HEK293 (cell line): Measurements from ENCODE around the gene SPOCK1.

ENCODE experiments used
- CTCF ChIA-PET: fragments of 350-600 bp; formaldehyde crosslinking; extraction: SDS; loops from one replicate; lab custom pipeline; 2021; ENCODE audit warnings: antibody characterized with exemption; lab: Yijun Ruan, JAX
- POLR2A ChIA-PET: fragments of 300-600 bp; formaldehyde crosslinking; extraction: SDS; loops from one replicate; lab custom pipeline; 2020; ENCODE audit warnings: antibody characterized with exemption, inconsistent platforms; lab: Yijun Ruan, JAX
- H3K27ac ChIP-seq: fragments of 200-500 bp; sonication (Bioruptor generic); 2 replicates; pipeline ENCODE4 v1.5.1; 2014; ENCODE audit warnings: low read depth, low read length, control low read depth, inconsistent platforms; ENCODE audit errors: extremely low read depth
- H3K36me3 ChIP-seq, 2 experiments: fragments of 200-500 bp in 1 of 2; sonication (Bioruptor generic) in 1 of 2; 1 replicate in 1 of 2; 2 replicates in 1 of 2; pipeline ENCODE4 v1.5.1; 2014 to 2017; ENCODE audit warnings: inconsistent platforms in 2 of 2, low read length in 2 of 2; ENCODE audit not compliant: control insufficient read depth in 2 of 2, insufficient read depth in 1 of 2
- H3K4me1 ChIP-seq: fragments of 200-500 bp; sonication (Bioruptor generic); 2 replicates; pipeline ENCODE4 v1.5.1; 2014; ENCODE audit warnings: mild to moderate bottlenecking, low read length, inconsistent platforms; ENCODE audit not compliant: control insufficient read depth, insufficient read depth
- H3K4me3 ChIP-seq: 2 replicates; pipeline ENCODE4 v1.5.1; 2011; ENCODE audit warnings: low read depth, mild to moderate bottlenecking, control low read depth, low read length, moderate library complexity
- H3K9me3 ChIP-seq: fragments of 200-500 bp; sonication (Bioruptor generic); 2 replicates; pipeline ENCODE4 v1.5.1; 2014; ENCODE audit warnings: low read depth, low read length, inconsistent platforms; ENCODE audit not compliant: control insufficient read depth, insufficient read depth
- BCL11A ChIP-seq: fragments of 450-650 bp; formaldehyde crosslinking; IDR thresholded peaks from 2 replicates; pipeline ENCODE4 v1.5.1; 2016; ENCODE audit warnings: low read depth, missing biosample characterization, missing genetic modification characterization
- EGR2 ChIP-seq: fragments of 450-650 bp; formaldehyde crosslinking; IDR thresholded peaks from 2 replicates; pipeline ENCODE4 v1.5.1; 2016; ENCODE audit warnings: low read depth, missing biosample characterization, missing genetic modification characterization
- GLIS1 ChIP-seq: fragments of 450-650 bp; formaldehyde crosslinking; IDR thresholded peaks from 2 replicates; pipeline ENCODE4 v1.5.1; 2016; ENCODE audit warnings: missing biosample characterization, missing genetic modification characterization
- GLIS2 ChIP-seq: fragments of 450-650 bp; formaldehyde crosslinking; IDR thresholded peaks from 2 replicates; pipeline ENCODE4 v1.5.1; 2016; ENCODE audit warnings: missing biosample characterization, missing genetic modification characterization
- IKZF3 ChIP-seq: fragments of 450-650 bp; IDR thresholded peaks from 2 replicates; pipeline ENCODE4 v1.5.0; 2018; ENCODE audit warnings: missing biosample characterization, mild to moderate bottlenecking, missing genetic modification characterization, moderate library complexity
- KLF8 ChIP-seq: fragments of 450-650 bp; formaldehyde crosslinking; IDR thresholded peaks from 2 replicates; pipeline ENCODE4 v1.5.1; 2016; ENCODE audit warnings: missing biosample characterization, missing genetic modification characterization
- OSR2 ChIP-seq: fragments of 450-650 bp; formaldehyde crosslinking; IDR thresholded peaks from 2 replicates; pipeline ENCODE4 v1.5.1; 2016; ENCODE audit warnings: missing biosample characterization, missing genetic modification characterization
- SP7 ChIP-seq: fragments of 450-650 bp; formaldehyde crosslinking; IDR thresholded peaks from 2 replicates; pipeline ENCODE4 v1.5.1; 2016; ENCODE audit warnings: missing biosample characterization, missing genetic modification characterization
- ZBTB17 ChIP-seq: fragments of 450-650 bp; formaldehyde crosslinking; IDR thresholded peaks from 2 replicates; pipeline ENCODE4 v1.5.1; 2016; ENCODE audit warnings: missing biosample characterization, missing genetic modification characterization
- ZFHX2 ChIP-seq: fragments of 450-650 bp; formaldehyde crosslinking; conservative IDR thresholded peaks from 2 replicates; pipeline ENCODE4 v1.5.1; 2016; ENCODE audit warnings: missing biosample characterization, missing genetic modification characterization
- ZIC2 ChIP-seq: fragments of 450-650 bp; formaldehyde crosslinking; IDR thresholded peaks from 2 replicates; pipeline ENCODE4 v1.5.1; 2016; ENCODE audit warnings: missing biosample characterization, missing genetic modification characterization
- ZNF10 ChIP-seq: fragments of 450-650 bp; formaldehyde crosslinking; IDR thresholded peaks from 2 replicates; pipeline ENCODE4 v1.5.1; 2017; ENCODE audit warnings: missing biosample characterization, missing genetic modification characterization
- ZNF114 ChIP-seq: fragments of 450-650 bp; formaldehyde crosslinking; IDR thresholded peaks from 2 replicates; pipeline ENCODE4 v1.5.0; 2017; ENCODE audit warnings: missing biosample characterization, missing genetic modification characterization
- ZNF133 ChIP-seq: fragments of 450-650 bp; formaldehyde crosslinking; IDR thresholded peaks from 2 replicates; pipeline ENCODE4 v1.5.1; 2016; ENCODE audit warnings: missing biosample characterization, missing genetic modification characterization
- ZNF2 ChIP-seq: fragments of 450-650 bp; formaldehyde crosslinking; IDR thresholded peaks from 2 replicates; pipeline ENCODE4 v1.5.1; 2016; ENCODE audit warnings: missing biosample characterization, missing genetic modification characterization
- ZNF366 ChIP-seq: fragments of 450-650 bp; formaldehyde crosslinking; conservative IDR thresholded peaks from 2 replicates; pipeline ENCODE4 v1.5.1; 2016; ENCODE audit warnings: missing biosample characterization, missing genetic modification characterization
- ZNF544 ChIP-seq: fragments of 450-650 bp; formaldehyde crosslinking; IDR thresholded peaks from 2 replicates; pipeline ENCODE4 v1.5.0; 2017; ENCODE audit warnings: missing biosample characterization, missing genetic modification characterization
- ZNF600 ChIP-seq: fragments of 450-650 bp; formaldehyde crosslinking; IDR thresholded peaks from 2 replicates; pipeline ENCODE4 v1.5.1; 2016; ENCODE audit warnings: missing biosample characterization, missing genetic modification characterization
- ZNF660 ChIP-seq: fragments of 450-650 bp; IDR thresholded peaks from 2 replicates; pipeline ENCODE4 v1.5.1; 2018; ENCODE audit warnings: missing biosample characterization, mild to moderate bottlenecking, missing genetic modification characterization
- TF ChIP-seq, protein P1 (sequence below): fragments of 450-650 bp; formaldehyde crosslinking; IDR thresholded peaks from 2 replicates; pipeline ENCODE4 v1.5.1; 2016; ENCODE audit warnings: missing biosample characterization, missing genetic modification characterization, low read depth
- TF ChIP-seq, protein P2 (sequence below): fragments of 450-650 bp; formaldehyde crosslinking; IDR thresholded peaks from 2 replicates; pipeline ENCODE4 v1.5.1; 2017; ENCODE audit warnings: missing biosample characterization, mild to moderate bottlenecking, missing genetic modification characterization, moderate library complexity
- TF ChIP-seq, protein P3 (sequence below): fragments of 450-650 bp; formaldehyde crosslinking; IDR thresholded peaks from 2 replicates; pipeline ENCODE4 v1.5.1; 2016; ENCODE audit warnings: missing biosample characterization, missing genetic modification characterization
- TF ChIP-seq, protein P4 (sequence below): fragments of 450-650 bp; formaldehyde crosslinking; IDR thresholded peaks from 2 replicates; pipeline ENCODE4 v1.5.1; 2017; ENCODE audit warnings: missing biosample characterization, missing genetic modification characterization
- TF ChIP-seq, protein P5 (sequence below): fragments of 450-650 bp; formaldehyde crosslinking; IDR thresholded peaks from 2 replicates; pipeline ENCODE4 v1.5.1; 2016; ENCODE audit warnings: missing biosample characterization, missing genetic modification characterization, borderline replicate concordance

The SPOCK1 gene

DNA sequence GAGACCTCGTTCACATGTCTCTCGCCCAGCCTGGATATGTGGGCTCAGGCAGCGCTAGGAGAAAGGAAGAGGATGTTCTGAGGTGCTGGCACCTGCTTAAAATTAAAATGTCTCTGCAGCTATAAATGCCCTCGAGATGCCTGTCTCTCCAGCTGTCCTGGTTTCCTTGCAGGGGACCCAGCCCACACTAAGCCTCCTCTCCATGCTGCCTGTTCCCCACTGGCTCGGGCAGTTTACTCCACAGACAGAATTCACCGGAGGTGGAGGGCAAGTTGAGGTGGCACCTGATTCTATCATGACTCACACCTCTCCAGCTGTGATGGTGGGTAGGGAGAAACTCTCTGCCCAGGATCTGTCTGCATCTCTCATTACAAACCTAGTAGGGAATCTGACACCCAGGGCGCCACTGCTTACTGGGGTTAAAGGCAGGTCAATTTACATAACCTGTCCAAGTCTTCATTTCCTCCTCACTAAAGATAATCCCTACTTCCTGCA lies 420.9 kb downstream of the SPOCK1 start:
- POLR2A ChIA-PET: no interaction called here
- no peak overlapping the region for H3K27ac ChIP-seq
- no peaks in the 10 kb centered on the region for H3K9me3 ChIP-seq
- peaks cover 8% of the 10 kb centered on the region for H3K4me1 ChIP-seq
- no peak overlapping the region for H3K4me3 ChIP-seq
- H3K36me3 ChIP-seq: no peaks in the 10 kb centered on the region
- CTCF ChIA-PET: interaction anchor here (1.1 to 1.5 kb wide), 3 partner anchors 11 to 146 kb away, joined by 3 read pairs; no protein-coding TSS in a partner anchor
- TF ChIP-seq KLF8 (tag by site-specific recombination) (0 out of 2 replicates have a peak, but pooled peaks have one; percentile 17), ZNF2 (tag by site-specific recombination) (no peak), BCL11A (tag by site-specific recombination) (no peak), OSR2 (peak; percentile 63), ZNF10 (tag by site-specific recombination) (peak; percentile 48; the same call in 1 of the 2 replicates), GLIS1 (tag by site-specific recombination) (peak; percentile 94), ZFHX2 (tag by site-specific recombination) (peak; percentile 66), ZNF366 (tag by site-specific recombination) (peak; percentile 38; the same call in 1 of the 2 replicates), GLIS2 (tag by site-specific recombination) (0 out of 2 replicates have a peak, but pooled peaks have one; percentile 26), EGR2 (tag by site-specific recombination) (peak; percentile 47), IKZF3 (0 out of 2 replicates have a peak, but pooled peaks have one; percentile 21), ZNF544 (tag by site-specific recombination) (no peak), ZNF133 (no peak), ZNF660 (no peak), SP7 (tag by site-specific recombination) (0 out of 2 replicates have a peak, but pooled peaks have one; percentile 56), ZNF600 (tag by site-specific recombination) (peak; percentile 81), ZBTB17 (tag by site-specific recombination) (peak; percentile 26; the same call in 1 of the 2 replicates), ZIC2 (peak; percentile 99), ZNF114 (tag by site-specific recombination) (no peak)
- TF ChIP-seq, protein P1, sequence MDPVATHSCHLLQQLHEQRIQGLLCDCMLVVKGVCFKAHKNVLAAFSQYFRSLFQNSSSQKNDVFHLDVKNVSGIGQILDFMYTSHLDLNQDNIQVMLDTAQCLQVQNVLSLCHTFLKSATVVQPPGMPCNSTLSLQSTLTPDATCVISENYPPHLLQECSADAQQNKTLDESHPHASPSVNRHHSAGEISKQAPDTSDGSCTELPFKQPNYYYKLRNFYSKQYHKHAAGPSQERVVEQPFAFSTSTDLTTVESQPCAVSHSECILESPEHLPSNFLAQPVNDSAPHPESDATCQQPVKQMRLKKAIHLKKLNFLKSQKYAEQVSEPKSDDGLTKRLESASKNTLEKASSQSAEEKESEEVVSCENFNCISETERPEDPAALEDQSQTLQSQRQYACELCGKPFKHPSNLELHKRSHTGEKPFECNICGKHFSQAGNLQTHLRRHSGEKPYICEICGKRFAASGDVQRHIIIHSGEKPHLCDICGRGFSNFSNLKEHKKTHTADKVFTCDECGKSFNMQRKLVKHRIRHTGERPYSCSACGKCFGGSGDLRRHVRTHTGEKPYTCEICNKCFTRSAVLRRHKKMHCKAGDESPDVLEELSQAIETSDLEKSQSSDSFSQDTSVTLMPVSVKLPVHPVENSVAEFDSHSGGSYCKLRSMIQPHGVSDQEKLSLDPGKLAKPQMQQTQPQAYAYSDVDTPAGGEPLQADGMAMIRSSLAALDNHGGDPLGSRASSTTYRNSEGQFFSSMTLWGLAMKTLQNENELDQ: no peak
- TF ChIP-seq, protein P2, sequence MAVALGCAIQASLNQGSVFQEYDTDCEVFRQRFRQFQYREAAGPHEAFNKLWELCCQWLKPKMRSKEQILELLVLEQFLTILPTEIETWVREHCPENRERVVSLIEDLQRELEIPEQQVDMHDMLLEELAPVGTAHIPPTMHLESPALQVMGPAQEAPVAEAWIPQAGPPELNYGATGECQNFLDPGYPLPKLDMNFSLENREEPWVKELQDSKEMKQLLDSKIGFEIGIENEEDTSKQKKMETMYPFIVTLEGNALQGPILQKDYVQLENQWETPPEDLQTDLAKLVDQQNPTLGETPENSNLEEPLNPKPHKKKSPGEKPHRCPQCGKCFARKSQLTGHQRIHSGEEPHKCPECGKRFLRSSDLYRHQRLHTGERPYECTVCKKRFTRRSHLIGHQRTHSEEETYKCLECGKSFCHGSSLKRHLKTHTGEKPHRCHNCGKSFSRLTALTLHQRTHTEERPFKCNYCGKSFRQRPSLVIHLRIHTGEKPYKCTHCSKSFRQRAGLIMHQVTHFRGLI (tag by site-specific recombination): no peak
- TF ChIP-seq, protein P3, sequence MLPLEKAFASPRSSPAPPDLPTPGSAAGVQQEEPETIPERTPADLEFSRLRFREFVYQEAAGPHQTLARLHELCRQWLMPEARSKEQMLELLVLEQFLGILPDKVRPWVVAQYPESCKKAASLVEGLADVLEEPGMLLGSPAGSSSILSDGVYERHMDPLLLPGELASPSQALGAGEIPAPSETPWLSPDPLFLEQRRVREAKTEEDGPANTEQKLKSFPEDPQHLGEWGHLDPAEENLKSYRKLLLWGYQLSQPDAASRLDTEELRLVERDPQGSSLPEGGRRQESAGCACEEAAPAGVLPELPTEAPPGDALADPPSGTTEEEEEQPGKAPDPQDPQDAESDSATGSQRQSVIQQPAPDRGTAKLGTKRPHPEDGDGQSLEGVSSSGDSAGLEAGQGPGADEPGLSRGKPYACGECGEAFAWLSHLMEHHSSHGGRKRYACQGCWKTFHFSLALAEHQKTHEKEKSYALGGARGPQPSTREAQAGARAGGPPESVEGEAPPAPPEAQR (tag by site-specific recombination): no peak
- TF ChIP-seq, protein P4, sequence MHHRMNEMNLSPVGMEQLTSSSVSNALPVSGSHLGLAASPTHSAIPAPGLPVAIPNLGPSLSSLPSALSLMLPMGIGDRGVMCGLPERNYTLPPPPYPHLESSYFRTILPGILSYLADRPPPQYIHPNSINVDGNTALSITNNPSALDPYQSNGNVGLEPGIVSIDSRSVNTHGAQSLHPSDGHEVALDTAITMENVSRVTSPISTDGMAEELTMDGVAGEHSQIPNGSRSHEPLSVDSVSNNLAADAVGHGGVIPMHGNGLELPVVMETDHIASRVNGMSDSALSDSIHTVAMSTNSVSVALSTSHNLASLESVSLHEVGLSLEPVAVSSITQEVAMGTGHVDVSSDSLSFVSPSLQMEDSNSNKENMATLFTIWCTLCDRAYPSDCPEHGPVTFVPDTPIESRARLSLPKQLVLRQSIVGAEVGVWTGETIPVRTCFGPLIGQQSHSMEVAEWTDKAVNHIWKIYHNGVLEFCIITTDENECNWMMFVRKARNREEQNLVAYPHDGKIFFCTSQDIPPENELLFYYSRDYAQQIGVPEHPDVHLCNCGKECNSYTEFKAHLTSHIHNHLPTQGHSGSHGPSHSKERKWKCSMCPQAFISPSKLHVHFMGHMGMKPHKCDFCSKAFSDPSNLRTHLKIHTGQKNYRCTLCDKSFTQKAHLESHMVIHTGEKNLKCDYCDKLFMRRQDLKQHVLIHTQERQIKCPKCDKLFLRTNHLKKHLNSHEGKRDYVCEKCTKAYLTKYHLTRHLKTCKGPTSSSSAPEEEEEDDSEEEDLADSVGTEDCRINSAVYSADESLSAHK (tag by site-specific recombination): peak; percentile 60; the same call in 1 of the 2 replicates
- TF ChIP-seq, protein P5, sequence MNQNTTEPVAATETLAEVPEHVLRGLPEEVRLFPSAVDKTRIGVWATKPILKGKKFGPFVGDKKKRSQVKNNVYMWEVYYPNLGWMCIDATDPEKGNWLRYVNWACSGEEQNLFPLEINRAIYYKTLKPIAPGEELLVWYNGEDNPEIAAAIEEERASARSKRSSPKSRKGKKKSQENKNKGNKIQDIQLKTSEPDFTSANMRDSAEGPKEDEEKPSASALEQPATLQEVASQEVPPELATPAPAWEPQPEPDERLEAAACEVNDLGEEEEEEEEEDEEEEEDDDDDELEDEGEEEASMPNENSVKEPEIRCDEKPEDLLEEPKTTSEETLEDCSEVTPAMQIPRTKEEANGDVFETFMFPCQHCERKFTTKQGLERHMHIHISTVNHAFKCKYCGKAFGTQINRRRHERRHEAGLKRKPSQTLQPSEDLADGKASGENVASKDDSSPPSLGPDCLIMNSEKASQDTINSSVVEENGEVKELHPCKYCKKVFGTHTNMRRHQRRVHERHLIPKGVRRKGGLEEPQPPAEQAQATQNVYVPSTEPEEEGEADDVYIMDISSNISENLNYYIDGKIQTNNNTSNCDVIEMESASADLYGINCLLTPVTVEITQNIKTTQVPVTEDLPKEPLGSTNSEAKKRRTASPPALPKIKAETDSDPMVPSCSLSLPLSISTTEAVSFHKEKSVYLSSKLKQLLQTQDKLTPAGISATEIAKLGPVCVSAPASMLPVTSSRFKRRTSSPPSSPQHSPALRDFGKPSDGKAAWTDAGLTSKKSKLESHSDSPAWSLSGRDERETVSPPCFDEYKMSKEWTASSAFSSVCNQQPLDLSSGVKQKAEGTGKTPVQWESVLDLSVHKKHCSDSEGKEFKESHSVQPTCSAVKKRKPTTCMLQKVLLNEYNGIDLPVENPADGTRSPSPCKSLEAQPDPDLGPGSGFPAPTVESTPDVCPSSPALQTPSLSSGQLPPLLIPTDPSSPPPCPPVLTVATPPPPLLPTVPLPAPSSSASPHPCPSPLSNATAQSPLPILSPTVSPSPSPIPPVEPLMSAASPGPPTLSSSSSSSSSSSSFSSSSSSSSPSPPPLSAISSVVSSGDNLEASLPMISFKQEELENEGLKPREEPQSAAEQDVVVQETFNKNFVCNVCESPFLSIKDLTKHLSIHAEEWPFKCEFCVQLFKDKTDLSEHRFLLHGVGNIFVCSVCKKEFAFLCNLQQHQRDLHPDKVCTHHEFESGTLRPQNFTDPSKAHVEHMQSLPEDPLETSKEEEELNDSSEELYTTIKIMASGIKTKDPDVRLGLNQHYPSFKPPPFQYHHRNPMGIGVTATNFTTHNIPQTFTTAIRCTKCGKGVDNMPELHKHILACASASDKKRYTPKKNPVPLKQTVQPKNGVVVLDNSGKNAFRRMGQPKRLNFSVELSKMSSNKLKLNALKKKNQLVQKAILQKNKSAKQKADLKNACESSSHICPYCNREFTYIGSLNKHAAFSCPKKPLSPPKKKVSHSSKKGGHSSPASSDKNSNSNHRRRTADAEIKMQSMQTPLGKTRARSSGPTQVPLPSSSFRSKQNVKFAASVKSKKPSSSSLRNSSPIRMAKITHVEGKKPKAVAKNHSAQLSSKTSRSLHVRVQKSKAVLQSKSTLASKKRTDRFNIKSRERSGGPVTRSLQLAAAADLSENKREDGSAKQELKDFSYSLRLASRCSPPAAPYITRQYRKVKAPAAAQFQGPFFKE (tag by site-specific recombination): no peak
